ENCODE measurements around the gene EID2. TPM values are rescaled to one million over a fixed set of nuclear protein-coding genes. Genes with fewer than 3 reads are reported as not detected.

Gene EID2
- total and polyA plus RNA-seq, 2 of the 8 experiments (the other 6 are each of a cell fraction or from before 2014, with no cell fraction given), result 7.8 to 29.6 TPM

- Histone ChIP-seq H3K27ac (ENCODE audit: low read depth, low read length) (no peak within 1 kb of the TSS), H3K9me3 (ENCODE audit: insufficient read depth in 2 of 2, low read depth in 1 of 2, low read length in 1 of 2) (peaks cover 0 to 8% of the 10 kb centered on the region in 2 experiments; a peak in 3 of 4 replicates), H2BK20ac (ENCODE audit: low read length) (peak within 1 kb of the TSS; percentile 34; the same call in 1 of the 2 replicates), H3K18ac (ENCODE audit: extremely low read depth, low read length) (peak within 1 kb of the TSS; percentile 78), H2BK15ac (ENCODE audit: low read length) (peak within 1 kb of the TSS; percentile 94; the same call in 1 of the 2 replicates), H3K79me1 (ENCODE audit: low read depth, low read length) (no peaks in the 10 kb centered on the region), H3K36me3 (ENCODE audit: control insufficient read depth in 2 of 4, insufficient read depth in 4 of 4, low read length in 3 of 4) (no peaks in the 10 kb centered on the region), H2BK120ac (replicated peaks; ENCODE audit: low read depth, low read length) (peak within 1 kb of the TSS; percentile 91), H3K9ac (replicated peaks in 1 of 4; ENCODE audit: extremely low read depth in 1 of 4, low read depth in 3 of 4, low read length in 3 of 4) (peak within 1 kb of the TSS in 2 of 4 experiments; percentile 27 to 48; a peak in 3 of 7 replicates), H3K14ac (ENCODE audit: insufficient read length) (no peak within 1 kb of the TSS), H2BK12ac (ENCODE audit: low read depth, low read length) (peak within 1 kb of the TSS; percentile 86), H4K91ac (replicated peaks; ENCODE audit: insufficient read length, low read length) (peak within 1 kb of the TSS; percentile 81), H3K4me1 (replicated peaks in 1 of 4; ENCODE audit: control insufficient read depth in 3 of 4, insufficient read depth in 4 of 4, low read length in 3 of 4) (peaks cover 4 to 6% (median 5%) of the 10 kb centered on the region in 4 experiments; a peak in 5 of 7 replicates), H3K23ac (ENCODE audit: insufficient read length) (no peak within 1 kb of the TSS), H3K4me2 (ENCODE audit: insufficient read depth in 1 of 2, low read depth in 2 of 2, low read length in 2 of 2) (peak within 1 kb of the TSS; percentile 87), H3K23me2 (ENCODE audit: low read depth, low read length) (peaks cover 15% of the 10 kb centered on the region), H3K4ac (replicated peaks; ENCODE audit: insufficient read length, low read depth, low read length) (peak within 1 kb of the TSS; percentile 97), H3K4me3 (ENCODE audit: extremely low read depth in 1 of 4, insufficient read depth in 2 of 4, low read depth in 3 of 4, low read length in 4 of 4) (peak within 1 kb of the TSS; percentile 53 to 85 (median 60)), H2BK5ac (ENCODE audit: low read depth, low read length) (peak within 1 kb of the TSS; percentile 60; the same call in 1 of the 2 replicates), H2AK5ac (ENCODE audit: low read depth, low read length) (peak within 1 kb of the TSS; percentile 54; the same call in 1 of the 2 replicates), H3K27me3 (replicated peaks in 1 of 4; ENCODE audit: control insufficient read depth in 3 of 4, extremely low read depth in 1 of 4, insufficient read depth in 3 of 4, low read length in 3 of 4) (peaks cover 17 to 58% (median 51%) of the 10 kb centered on the region in 4 experiments), H2AFZ (ENCODE audit: low read length) (peak within 1 kb of the TSS; percentile 75; the same call in 1 of the 2 replicates), H4K20me1 (replicated peaks in 1 of 2; ENCODE audit: control insufficient read depth in 1 of 2, insufficient read depth in 2 of 2, low read length in 2 of 2) (no peaks in the 10 kb centered on the region), H4K8ac (ENCODE audit: extremely low read depth, insufficient read depth, low read length) (peak within 1 kb of the TSS; percentile 77), H4K5ac (ENCODE audit: insufficient read length, low read depth, low read length) (peak within 1 kb of the TSS; percentile 2), H3K79me2 (ENCODE audit: control insufficient read depth in 1 of 2, insufficient read depth in 2 of 2, low read length in 2 of 2) (no peaks in the 10 kb centered on the region), H3K56ac (replicated peaks; ENCODE audit: insufficient read length, low read depth, low read length) (peak within 1 kb of the TSS; percentile 9)
- POLR2A ChIA-PET (ENCODE audit: partially characterized antibody), result interaction anchor here (0.6 to 11.1 kb wide), 10 partner anchors 8 to 101 kb away, joined by 3 to 96 read pairs (median 10); partner anchors contain the start of genes EID2B, RPS16, SELENOV and TIMM50
- WGBS, 2 experiments (ENCODE audit: extremely low coverage in 1 of 2, insufficient coverage in 1 of 2, insufficient read length in 1 of 2, insufficient replicate concordance in 2 of 2, low coverage in 1 of 2, low lambda C conversion rate in 2 of 2, missing lambda C conversion rate in 1 of 2), result 6% methylated on average over 36 of the region's 60 CpGs; no CpG with 5 or more reads in 1 of the 2 experiments
- CTCF ChIA-PET (ENCODE audit: partially characterized antibody), result interaction anchor here (0.5 to 6.5 kb wide), 13 partner anchors 12 to 247 kb away, joined by 3 to 47 read pairs (median 5); partner anchors contain the start of genes EID2B and ZFP36
- DNase-seq (ENCODE audit: low read depth in 1 of 2, low spot score in 2 of 2), result peak in 1 of 2 experiments; percentile 80
- no peak for FAIRE-seq
- TF ChIP-seq TBP (IDR thresholded peaks at IDR 0.05; ENCODE audit: low read depth, low read length) (peak; percentile 30; the same call in 1 of the 2 replicates), RFX5 (IDR thresholded peaks at IDR 0.05; ENCODE audit: borderline replicate concordance, low read depth, low read length) (no peak), POLR2A (IDR thresholded peaks at IDR 0.05; ENCODE audit: control extremely low read depth in 1 of 2, low read depth in 2 of 2, low read length in 2 of 2) (no peak), RXRA (IDR thresholded peaks at IDR 0.05; ENCODE audit: insufficient read depth, low read depth, low read length) (no peak), EGR1 (IDR thresholded peaks at IDR 0.05; ENCODE audit: borderline replicate concordance, low read depth, low read length) (no peak), YY1 (IDR thresholded peaks at IDR 0.05; ENCODE audit: low read depth, low read length) (no peak), EP300 (IDR thresholded peaks at IDR 0.05; ENCODE audit: borderline replicate concordance in 1 of 2, low read depth in 2 of 2, low read length in 2 of 2) (no peak), CTCF (IDR thresholded peaks at IDR 0.05; ENCODE audit: control extremely low read depth in 1 of 3, insufficient read depth in 1 of 3, low read depth in 1 of 3, low read length in 3 of 3) (no peak)
These were observed 40.9 kb downstream of the EID2 start, which contains the start of gene DLL3 for GRCh38 chr19:39498798-39499642. TSS of gene DLL3 (plus strand) at chr19:39498947. CDS start at chr19:39498975, 28 bp downstream.
